ENCODE measurements around the gene PIBF1.
"Not testable (repeated sequence)": the region's sequence is repeated elsewhere in the genome, so short reads cannot be mapped to it uniquely, and the experiment has no call there.

Gene PIBF1

GRCh38 chr13:72823081-72823480, 41.1 kb downstream of the PIBF1 start:
- DNase-seq (ENCODE audit: low read depth): no peak

- DNase-seq (ENCODE audit: low read depth): no peak
These were observed 41.8 kb downstream of the PIBF1 start for GRCh38 chr13:72823724-72824123.

- no peak for DNase-seq (ENCODE audit: low read depth)
These were observed 52.7 kb downstream of the PIBF1 start for GRCh38 chr13:72834601-72835000.

GRCh38 chr13:72839831-72840426, 58.0 kb downstream of the PIBF1 start:
- DNase-seq (ENCODE audit: low read depth): no peak

- no peak for DNase-seq (ENCODE audit: low read depth)
These were observed 61.1 kb downstream of the PIBF1 start for GRCh38 chr13:72842991-72843390.

GRCh38 chr13:72845148-72845547, 63.2 kb downstream of the PIBF1 start:
- DNase-seq (ENCODE audit: low read depth): not testable (repeated sequence)

GRCh38 chr13:72849571-72849970, 67.6 kb downstream of the PIBF1 start:
- peak; percentile 10 for DNase-seq (ENCODE audit: low read depth)

GRCh38 chr13:72850959-72851677, 69.2 kb downstream of the PIBF1 start:
- no peak for DNase-seq (ENCODE audit: low read depth)

GRCh38 chr13:72851678-72852014, 69.7 kb downstream of the PIBF1 start:
- DNase-seq (ENCODE audit: low read depth): no peak

- no peak for DNase-seq (ENCODE audit: low read depth)
These were observed 70.3 kb downstream of the PIBF1 start for GRCh38 chr13:72852207-72852606.

GRCh38 chr13:72853000-72853399, 71.1 kb downstream of the PIBF1 start:
- DNase-seq (ENCODE audit: low read depth): no peak

- DNase-seq (ENCODE audit: low read depth): peak; percentile 29
These were observed 82.4 kb downstream of the PIBF1 start for GRCh38 chr13:72864142-72865011.

GRCh38 chr13:72868229-72868628, 86.3 kb downstream of the PIBF1 start:
- DNase-seq (ENCODE audit: low read depth): no peak

GRCh38 chr13:72875233-72875632, 93.3 kb downstream of the PIBF1 start:
- no peak for DNase-seq (ENCODE audit: low read depth)

- no peak for DNase-seq (ENCODE audit: low read depth)
These were observed 102.2 kb downstream of the PIBF1 start for GRCh38 chr13:72884101-72884500.

- peak; percentile 29 for DNase-seq (ENCODE audit: low read depth)
These were observed 104.5 kb downstream of the PIBF1 start for GRCh38 chr13:72886272-72887067.

- no peak for DNase-seq (ENCODE audit: low read depth)
These were observed 107.6 kb downstream of the PIBF1 start for GRCh38 chr13:72889495-72889894.

GRCh38 chr13:72890546-72890945, 108.6 kb downstream of the PIBF1 start:
- no peak for DNase-seq (ENCODE audit: low read depth)

GRCh38 chr13:72891423-72891822, 109.5 kb downstream of the PIBF1 start:
- DNase-seq (ENCODE audit: low read depth): no peak

GRCh38 chr13:72896869-72897268, 114.9 kb downstream of the PIBF1 start:
- DNase-seq (ENCODE audit: low read depth): no peak

- peak; percentile 3 for DNase-seq (ENCODE audit: low read depth)
These were observed 119.6 kb downstream of the PIBF1 start for GRCh38 chr13:72901546-72901945.

GRCh38 chr13:72908416-72908815, 126.5 kb downstream of the PIBF1 start:
- DNase-seq (ENCODE audit: low read depth): no peak
